ENCODE results near the gene SH3GL1.

Gene SH3GL1

DNA sequence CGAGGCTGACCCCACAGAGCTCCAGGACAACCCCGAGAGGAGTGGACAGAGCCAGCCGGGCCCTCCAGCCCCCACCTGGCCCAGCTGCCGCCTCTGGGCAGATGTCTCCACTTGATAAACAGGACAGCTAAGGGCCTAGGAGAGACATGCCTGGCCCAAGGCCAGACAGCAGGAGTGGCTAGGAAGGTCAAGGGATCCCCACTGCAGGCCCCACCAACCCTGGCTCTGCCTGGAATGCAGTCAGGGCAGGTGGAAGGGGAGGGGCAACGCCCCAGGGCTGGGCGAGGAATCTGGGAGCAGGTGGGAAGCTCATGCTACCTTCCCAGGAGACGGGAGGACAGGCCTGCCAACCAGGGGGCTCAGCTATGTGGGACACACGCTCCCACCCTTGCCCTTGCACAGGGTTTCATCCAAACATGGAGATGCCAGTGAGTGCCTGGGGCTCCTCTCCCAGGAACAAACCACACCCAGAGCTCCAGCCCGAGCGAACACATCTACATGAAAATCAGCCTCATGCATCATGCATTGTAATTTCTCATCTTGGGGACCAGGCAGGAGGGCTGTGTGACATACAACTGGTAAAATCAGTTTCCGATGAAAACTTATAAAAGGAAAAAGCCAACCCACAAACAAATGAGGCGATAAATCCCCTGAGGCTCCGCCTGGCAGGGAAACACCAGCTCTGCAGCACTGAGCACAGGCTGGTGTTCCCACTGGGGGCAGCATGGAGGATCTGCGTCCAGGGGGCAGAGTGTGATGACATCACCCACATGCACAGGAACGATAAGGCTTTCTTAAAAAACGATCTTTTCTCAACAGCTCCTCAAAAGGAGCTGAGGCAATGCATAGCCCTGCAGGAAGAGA is 25.0 kb downstream of the SH3GL1 start:
- no peak for DNase-seq

DNA sequence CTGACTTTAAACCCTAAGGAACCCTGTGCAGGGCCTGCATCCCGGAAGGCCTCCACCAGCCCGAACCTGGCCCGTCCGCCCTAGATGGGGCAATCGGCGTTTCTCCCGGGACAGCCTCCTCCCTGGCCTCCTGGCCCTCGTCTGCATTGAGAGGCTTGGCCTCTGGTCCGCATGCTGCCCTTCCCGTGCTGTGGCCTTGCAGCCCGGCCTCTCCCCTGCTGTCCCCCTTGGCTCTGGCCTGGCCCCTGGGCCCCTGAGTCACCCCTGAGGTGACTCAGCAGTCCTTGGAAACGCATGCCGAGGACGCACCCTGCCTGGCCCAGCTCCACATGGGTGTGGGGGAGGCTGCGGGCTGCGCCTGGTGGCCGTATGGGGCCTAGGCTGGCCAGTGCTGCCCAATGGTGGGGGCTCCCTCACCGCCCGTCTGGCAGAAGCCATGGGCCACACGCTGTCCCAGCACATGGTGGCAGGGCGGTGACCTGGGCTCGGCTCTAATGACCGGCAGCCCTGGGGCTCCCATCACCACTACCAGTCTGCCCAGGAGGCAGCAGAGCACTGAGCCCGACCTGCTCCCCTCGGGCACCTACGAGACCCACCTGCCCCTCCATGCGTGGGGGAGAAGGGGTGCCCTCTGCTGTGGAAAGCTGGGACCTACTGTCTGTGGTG is 25.7 kb downstream of the SH3GL1 start:
- DNase-seq: no peak

DNA sequence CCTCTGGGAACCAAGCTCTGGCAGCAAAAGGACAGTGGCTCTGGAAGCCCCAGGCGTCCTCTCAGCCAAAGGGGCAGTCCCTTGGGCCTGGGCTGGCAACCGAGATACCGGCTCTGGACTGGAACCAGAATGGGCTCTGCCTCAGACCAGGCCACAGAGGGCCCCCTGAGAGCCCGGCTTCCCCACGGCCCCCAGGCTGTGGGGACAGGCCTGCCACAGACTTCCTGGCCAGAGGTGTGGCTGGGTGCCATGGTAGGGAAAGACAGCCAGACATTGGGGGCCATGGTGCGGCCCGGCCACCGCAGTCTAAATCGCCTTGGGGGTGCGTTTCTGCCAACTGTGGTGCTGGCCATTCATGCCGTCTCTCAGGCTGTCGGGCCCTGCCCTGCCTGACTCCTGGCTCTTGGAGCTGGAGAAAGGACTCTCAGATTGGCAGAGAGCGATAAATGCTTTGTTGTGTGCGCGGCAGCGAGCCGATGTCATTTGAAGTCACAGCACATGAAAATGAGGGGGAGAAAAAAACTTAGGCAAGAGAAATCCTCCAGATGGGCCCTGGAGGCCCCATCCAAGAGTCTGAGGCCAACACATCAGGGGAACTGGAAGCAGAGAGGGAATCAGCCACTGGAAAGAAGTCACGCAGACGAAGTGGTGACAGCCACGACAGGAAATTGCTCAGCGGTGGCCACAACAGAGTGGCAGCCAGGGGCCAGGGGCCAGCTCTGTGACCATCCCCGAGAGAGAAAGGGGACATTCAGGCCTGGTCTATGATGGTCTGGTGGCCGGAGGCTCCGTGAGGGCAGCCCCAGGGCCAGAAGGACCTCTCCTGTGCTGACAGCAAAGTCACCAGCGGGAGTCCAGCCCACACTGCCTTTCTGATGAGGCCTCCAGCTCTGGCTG is 26.5 kb downstream of the SH3GL1 start:
- DNase-seq: no peak

DNA sequence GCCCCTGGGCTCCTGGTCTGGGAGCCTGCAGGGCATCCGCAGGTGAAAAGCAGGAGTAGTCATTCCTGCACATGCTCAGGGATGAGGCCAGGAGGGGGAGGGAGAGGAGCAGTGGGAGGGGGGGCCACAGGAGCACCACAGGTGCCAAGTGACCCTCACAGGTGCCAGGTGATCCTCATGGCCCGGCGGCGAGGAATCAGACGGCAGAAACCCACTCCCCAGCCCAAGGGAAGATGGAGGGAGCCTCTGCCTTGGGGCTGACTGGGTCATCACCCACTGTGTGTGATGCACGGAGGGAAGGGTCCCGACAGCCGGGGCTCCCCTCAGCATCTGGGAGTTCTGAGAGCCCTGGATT is 27.4 kb downstream of the SH3GL1 start:
- DNase-seq: no peak

DNA sequence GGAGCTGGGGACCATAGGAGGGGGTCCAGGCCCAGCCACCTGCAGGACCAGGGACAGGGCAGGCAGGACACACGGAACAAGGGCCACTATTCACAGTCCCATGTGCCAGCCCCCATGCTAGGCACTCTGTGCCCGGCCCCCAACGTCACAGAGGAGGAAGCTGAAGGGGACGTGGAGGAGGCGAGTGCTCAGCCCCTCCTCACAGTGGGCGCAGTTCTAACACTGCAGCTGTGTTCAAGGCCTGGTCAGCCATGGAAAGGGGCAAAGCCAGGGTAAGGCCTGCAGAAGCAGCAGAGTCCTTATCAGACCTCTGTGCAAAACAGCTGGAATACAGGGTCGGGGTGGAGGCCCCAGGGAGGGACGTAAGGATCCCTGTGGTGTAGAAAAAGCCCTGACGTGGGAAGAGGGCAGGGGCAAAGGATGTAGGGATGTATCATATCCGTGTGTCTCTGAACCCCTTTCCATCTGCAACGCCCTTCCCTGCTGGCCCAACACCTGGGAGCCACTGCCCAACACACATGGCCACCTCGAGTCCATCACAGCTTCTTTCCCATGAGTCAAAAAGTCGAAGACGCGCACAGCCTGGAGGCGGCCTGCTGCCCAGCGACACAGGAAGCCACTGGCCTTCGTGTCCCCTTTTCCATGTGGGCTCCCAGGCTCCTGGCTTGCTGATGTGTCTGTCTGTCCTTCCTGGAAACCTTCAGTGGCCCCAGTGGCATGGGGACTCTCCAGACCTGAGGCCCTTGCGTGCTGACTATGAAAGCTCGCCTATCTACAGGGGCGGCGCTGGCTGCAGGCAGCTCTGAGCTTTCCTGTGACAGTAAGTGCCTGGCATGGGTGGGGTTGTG is 28.0 kb downstream of the SH3GL1 start:
- DNase-seq: no peak

DNA sequence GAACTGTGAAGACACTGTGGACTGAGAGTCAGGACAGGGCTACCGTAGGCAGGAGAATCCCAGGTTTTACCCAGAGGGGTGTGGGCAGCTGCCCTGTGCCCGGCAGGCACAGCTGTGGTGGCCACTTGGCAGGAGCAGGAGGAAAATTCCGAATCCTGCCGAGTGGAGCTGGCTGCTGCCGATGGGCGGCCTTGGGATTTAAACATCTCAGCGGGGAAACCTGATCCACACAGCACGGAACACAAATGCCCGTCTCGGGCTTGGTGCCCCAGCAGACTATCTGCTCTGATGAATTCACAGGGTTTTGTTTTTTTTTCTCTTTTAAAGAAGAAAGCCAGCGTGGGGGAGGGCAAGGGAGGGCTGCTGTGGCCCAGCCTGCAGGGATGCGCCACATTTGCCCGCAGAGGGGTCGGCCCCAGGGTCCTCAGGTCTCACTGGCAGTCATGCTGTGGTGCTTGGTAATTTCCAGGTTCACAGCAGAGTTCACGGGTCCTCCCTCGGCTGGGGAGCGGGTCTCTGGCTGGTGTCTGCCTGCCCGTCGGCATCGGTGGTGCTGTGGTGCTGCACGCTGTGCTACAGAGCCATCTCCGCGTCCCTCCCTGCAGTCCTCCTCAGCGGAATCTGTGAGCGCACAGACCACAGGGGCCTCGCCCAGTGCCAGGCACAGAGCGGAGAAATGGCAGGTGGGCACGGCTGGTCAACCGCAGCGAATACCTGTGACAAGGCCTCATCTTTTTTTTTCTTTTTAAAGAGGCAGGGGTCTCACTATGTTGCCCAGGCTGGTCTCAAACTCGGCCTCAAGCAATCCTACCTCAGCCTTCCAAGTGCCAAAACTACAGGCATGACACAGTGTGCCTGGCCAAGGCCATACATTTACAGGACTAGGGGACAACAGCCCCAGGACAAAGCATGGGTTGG is 28.8 kb downstream of the SH3GL1 start:
- no peak for DNase-seq

DNA sequence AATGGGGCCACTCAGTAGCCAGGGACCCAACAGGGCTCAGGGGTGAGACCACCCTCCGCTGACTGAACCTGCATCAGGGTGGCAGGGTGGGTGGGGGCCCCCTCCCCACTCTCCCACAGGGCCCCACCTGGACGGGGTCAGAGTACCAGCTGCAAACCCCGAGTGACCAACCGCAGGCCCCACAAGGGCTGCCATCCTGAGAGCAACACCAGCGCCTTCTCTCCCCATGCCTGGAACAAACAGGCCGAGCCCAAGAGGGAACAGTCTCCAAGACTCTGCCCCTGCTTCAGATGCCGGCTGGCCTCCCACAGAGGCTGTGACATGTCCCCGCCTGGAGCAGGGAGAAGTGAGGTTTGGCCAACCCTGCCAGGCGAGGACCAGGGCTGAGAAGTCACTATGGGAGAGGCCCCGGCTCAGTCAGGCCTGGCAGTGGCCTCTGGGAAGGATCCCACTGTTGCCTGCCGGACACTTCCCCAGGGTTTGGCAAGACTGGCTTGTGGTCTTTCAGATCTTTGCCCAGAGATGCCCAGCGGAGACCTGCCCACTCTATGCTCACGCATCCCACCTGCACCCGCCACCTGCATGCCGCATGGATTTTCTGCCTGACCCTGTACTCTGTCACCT is 29.8 kb downstream of the SH3GL1 start:
- DNase-seq: no peak

DNA sequence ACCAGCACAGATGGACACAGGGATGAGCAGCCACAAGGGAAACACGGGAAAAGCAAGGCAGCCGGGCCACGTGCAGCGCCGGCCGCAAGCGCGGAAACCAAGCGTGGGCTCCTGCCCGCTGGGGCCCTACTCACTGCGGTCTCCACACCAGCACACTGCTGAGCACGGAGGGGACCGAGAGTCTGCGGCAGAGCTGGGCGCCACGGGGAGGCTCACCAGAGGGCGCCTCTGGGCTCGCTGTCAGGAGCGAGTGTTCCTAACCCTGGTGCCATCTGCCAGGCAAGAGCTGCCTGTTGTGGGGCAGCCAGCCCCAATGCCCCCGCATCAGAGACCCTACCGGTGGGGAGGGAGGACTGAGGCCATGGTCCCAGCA is 30.5 kb downstream of the SH3GL1 start:
- DNase-seq: peak; percentile 82

DNA sequence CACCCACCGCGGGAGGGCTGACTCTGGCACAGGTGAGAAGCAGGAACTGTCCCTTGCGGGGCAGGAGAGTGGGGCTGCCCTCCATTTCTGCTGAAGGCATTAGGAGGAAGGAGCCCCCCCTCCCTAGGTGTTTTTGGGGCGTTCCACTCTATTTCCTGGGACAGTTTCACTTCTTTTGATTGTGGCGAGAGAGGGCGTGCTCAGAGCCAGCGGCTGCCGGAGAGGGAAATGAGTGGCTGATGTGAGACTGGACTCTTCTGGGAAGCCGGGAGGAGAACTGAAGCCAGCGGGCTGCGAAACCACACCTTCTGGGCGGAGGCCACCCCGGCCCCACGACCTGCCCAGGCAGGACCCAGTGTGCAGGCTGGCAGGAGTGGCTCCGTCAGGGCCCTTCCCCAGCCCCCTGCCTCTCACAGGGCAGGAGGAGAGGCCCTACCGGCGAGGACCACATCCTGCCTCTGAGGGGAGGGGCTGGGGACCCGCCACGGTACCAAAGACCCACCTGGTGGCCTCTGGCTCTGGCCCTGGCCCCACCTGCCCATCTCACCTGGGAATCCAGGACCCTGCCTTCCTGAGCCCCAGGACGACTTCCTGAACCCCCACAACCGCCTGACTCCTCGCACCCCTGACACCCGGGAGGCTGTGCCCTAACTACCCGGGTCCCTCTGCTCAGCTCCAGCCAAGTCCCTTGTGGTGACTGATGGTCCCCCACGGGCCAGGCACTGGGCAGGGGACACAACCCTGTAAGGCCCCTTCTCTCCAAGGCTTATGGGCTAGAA is 31.0 kb downstream of the SH3GL1 start:
- DNase-seq: peak; percentile 70

DNA sequence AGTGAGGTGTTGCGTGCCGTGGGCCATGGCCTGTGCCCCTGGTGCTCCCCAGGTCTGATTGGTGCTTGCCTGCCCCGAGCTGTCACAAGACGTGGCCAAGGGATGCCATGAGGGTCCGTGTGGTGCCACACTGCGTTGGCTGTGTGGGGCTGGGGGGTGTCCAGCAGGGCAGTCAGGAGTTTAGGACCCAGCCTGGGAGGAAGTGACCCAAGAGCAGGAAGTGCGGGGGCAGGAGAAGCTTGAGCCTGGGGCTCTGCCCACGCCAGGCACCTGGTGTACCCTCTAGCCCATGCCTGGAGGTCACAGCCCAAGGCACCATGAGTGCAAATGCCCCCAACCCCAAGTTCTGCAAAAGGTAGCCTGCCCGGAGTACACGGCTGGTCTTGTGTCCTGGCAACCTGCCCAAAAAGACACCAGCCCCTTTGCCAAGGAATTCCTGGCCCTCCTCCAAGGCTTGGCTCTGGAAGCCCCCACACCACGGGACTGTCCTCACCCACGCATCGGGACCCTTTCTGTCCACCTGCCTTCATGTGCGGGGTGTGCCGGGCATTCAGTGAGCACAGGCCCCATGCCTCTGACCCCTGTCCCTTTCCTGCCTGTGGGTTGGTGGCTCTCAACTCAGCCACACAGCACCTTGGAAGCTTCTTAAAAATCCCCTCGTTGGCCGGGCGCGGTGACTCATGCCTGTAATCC is 32.1 kb downstream of the SH3GL1 start:
- no peak for DNase-seq

DNA sequence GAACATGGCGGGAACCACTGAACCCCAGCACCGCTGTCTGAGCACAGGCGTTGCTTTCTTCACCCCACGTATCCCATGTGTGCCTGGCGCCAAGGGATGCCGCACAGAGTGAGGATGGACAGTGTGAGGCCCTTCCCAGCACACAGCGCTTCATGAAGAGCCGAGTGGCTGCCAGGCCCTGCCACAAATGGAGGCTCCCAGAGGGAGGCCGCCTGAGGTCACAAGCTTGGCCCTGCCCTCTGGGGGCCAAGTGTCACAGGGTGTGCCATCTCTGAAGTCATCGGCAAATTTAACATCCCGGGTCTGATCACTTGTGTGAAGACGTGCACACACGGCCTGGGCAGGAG is 32.6 kb downstream of the SH3GL1 start:
- DNase-seq: no peak

DNA sequence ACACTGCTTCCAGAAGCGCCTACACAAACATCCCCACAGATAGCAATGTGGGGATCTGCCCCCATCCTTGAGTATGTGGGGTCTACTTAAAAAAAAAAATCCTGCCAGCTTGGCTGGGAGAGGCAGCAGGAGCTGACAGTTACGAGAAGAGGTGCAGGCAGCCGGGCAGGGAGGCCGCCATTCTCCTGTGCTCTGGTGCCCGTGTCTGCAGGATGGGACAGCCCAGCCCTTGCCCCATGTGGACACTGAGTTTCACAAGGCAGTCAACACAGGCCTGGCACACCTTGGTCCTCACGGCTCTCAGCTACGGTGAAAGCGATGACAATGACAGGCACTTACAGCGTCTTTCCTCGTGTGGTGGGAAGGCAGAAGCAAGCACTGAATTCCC is 33.0 kb downstream of the SH3GL1 start:
- no peak for DNase-seq

DNA sequence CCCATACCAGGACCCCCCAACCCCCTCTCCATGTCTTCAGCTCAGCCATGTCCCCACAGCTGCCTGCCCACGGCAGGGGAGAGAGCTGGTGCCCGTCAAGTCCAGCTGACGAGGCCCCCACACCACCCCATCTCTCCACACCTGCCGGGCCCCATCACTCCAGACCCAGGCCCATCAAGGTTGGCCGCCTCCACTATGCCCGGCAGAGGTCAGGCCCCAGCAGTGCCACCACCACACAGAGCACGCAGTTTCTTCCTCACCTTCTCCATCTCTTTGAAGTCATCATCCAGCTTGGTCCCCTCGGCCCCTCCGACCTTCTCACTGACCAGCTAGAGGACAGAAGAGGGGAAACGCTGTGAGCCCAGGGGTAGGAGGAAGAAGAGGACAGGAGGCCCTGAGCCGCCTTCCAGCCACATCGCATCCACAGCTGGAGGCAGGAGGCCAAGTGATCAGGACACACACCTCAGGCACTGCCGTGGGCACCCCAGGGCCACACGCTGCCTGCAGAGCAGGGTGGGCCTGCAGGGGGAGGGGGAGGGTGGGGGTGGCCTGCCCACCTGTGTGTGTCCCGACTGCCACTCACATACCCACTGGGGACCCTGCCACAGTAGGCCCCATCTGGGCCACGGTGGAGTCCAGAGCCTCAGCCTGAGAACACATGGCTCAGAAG is 33.5 kb downstream of the SH3GL1 start:
- DNase-seq: no peak

DNA sequence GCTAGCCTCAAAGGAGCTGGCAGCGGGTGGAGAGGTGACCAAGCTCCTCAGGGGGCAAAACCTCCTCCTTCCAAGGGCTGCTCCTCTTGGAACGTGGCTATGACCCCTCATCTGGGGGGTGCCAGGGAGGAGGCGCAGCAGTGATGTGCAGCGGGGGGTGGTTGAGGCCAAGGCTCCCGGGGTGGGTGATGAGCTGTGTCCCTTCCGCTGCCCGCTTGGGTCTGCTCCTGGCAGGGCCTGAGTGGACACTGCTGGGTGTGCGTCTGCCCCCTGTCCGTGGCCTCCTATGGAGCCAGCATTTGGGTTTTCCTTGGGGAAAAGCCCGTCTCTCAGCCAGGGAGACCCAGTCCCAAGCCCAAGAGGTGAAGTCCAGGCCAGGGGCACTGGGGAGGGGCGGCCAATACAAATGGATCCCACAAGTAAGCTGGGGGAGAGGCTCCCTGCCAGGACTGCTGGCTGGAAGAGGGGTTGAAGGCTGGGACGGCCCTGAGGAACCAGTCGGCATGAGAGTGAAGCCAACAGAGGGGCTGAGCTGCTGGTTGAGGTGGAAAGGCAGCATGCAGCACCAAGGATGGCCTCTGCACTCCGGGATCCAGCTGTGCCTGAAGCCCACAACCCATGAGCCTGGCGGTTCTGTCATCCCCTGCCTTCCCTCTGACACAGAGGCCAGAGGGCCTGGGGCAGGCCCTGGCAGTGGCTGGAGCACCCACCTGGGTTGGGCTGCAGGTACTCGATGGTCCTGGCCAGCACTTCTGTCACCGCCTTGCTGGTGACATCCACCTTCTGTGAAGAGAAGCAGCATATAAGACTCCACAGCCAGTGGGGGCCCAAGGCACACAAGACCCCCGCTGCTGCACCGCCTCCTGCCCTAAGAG is 34.3 kb downstream of the SH3GL1 start:
- DNase-seq: no peak

DNA sequence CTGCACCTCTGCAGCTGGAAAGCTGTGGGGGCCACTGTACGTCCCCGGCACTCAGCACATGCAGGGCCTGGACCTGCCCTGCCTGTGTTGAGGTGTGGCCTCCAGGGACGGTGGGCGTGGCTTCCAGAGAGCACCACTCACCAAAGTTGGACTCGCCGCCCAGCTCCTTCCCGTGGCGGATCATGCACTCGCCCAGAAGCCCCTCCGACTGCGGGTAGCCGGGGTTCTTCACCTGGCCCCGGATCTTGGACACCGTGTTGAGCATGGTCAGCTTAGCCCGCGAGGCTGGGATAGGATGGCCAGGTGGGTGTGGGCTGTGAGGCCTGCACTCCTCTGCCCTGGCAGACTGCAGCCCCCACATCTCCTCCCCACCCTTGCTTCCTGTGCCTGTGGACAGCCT is 35.0 kb downstream of the SH3GL1 start:
- DNase-seq: no peak

DNA sequence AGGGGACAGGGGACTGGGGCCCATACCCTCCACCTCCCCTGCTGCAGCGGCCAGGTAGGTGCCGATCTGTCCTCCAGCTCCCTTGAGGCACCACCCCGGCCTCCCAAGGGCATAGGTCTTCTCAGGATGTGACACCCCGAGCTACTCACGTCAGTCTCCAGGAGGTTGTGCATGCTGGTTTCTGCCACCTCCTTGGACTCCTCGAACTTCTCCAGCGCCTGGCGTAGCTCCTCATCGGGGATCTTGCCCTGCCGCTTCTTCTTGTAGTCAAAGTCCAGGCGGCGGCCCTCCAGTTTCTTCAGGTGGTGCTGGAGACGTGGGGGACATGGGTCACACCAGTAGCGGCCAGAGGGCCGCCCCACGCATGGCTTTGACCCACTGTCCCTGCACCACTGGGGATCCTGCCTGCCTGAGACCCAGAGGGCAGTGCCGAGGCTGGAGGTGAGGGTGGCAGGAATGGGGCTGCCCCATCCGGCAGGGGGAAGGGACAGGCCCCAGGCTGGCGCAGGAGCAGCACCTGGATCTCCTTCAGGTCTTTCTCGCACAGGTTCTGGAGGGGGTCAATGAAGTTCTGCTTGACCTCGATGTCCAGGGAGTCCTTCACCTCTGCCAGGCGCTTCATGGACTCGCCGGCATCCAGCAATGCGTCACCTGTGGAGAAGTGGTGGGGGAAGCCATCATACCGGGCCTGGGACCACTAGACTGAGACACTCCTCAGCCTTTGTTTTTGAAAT is 36.6 kb downstream of the SH3GL1 start:
- no peak for DNase-seq

DNA sequence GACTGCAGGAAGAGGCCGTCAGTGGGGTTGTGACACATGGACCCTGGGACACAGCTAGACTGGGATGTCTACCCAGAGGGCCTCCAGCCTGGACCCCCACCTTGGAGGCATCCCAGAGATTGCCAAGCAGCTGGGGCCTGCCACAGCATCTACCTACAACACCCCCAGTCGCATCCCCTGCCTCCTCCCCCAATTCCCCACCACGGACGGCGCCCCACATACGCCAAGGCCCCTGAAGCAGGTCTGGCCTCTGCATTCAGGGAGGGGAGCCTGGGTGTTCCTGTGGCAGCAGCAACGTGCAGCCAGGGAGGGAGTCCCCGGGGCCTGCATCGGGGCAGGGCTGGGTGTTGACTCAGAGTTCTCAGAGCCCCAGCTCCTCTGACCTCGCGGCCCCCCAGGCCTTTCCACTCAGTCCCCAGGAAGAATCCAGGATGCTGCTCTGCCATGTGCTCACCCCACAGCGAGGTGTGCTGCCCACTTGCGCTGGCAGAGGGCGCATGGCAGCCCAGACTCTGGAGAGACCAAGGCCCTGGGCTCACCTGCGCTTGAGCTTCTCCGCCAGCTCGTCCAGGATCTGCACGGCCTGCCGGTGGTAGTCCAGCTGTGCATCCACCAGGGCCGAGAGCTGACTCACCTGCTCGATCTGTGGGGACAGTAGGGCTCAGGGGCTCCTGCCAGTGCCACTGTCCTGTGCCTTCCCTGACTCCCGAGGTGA is 37.4 kb downstream of the SH3GL1 start:
- no peak for DNase-seq

Measured in stimulated activated CD4-positive, alpha-beta T cell treated with anti-CD3 and anti-CD28 coated beads, Interleukin-4, amount 100 ng/mL, for 24 hours (primary cell).